Osteoblast (primary cell): ENCODE results near the gene CRTC2. TPM values are rescaled to one million over a fixed set of nuclear protein-coding genes. Genes with fewer than 3 reads are reported as not detected.

Experiments used
- DNase-seq: peaks from one replicate; pipeline ENCODE4 v3.0.0; 2011; ENCODE audit warnings: low spot score, mixed read lengths; ENCODE audit not compliant: insufficient read length; ENCODE audit errors: missing footprints
- H2AFZ ChIP-seq: 2 replicates; pipeline ENCODE4 v1.6.0; 2011; ENCODE audit warnings: mild to moderate bottlenecking, low read length
- H3K27ac ChIP-seq: 2 replicates; pipeline ENCODE4 v1.5.1; 2011; ENCODE audit warnings: mild to moderate bottlenecking, low read depth, low read length, moderate library complexity
- H3K27me3 ChIP-seq: 2 replicates; pipeline ENCODE4 v1.6.0; 2012; ENCODE audit warnings: mild to moderate bottlenecking, control low read depth, inconsistent platforms, low read length, moderate library complexity; ENCODE audit not compliant: insufficient read depth
- H3K36me3 ChIP-seq: 2 replicates; pipeline ENCODE4 v1.5.1; 2011; ENCODE audit warnings: mild to moderate bottlenecking, low read length, control low read depth, moderate library complexity; ENCODE audit not compliant: insufficient read depth
- H3K4me1 ChIP-seq: 2 replicates; pipeline ENCODE4 v1.5.1; 2011; ENCODE audit warnings: mild to moderate bottlenecking, low read length, control low read depth, moderate library complexity; ENCODE audit not compliant: insufficient read depth
- H3K4me2 ChIP-seq: 2 replicates; pipeline ENCODE4 v1.6.0; 2011; ENCODE audit warnings: mild to moderate bottlenecking, low read length; ENCODE audit not compliant: insufficient read depth
- H3K4me3 ChIP-seq: fragments of 200-600 bp; sonication (generic); 3 replicates; pipeline ENCODE4 v1.5.1; 2012; ENCODE audit warnings: mild to moderate bottlenecking, low read length, inconsistent platforms; ENCODE audit not compliant: insufficient read depth
- H3K79me2 ChIP-seq: 2 replicates; pipeline ENCODE4 v1.6.0; 2012; ENCODE audit warnings: mild to moderate bottlenecking, low read length, control low read depth, inconsistent platforms; ENCODE audit not compliant: insufficient read depth
- H3K9me3 ChIP-seq: 2 replicates; pipeline ENCODE4 v1.5.1; 2011; ENCODE audit warnings: low read depth, low read length, control low read depth
- H4K20me1 ChIP-seq: 2 replicates; pipeline ENCODE4 v1.6.0; 2012; ENCODE audit warnings: mild to moderate bottlenecking, low read length, control low read depth; ENCODE audit not compliant: insufficient read depth
- total RNA-seq: library from RNA; depleted of rRNA; stranded (reverse); fragments of >200 nt; gene quantifications from 2 replicates; pipeline ENCODE4 v1.2.3, GENCODE V29; 2012
- TF ChIP-seq, protein P1 (sequence below): IDR thresholded peaks from 2 replicates; pipeline ENCODE4 v1.5.1; 2011; ENCODE audit warnings: mild to moderate bottlenecking, low read depth, low read length, moderate library complexity; ENCODE audit errors: extremely low read depth

Gene CRTC2
- total RNA-seq, 1 donor = 4.7 TPM

GRCh38 chr1:153990468-153991150 lies 32.2 kb upstream of the CRTC2 start, which contains the start of gene RPS27:
TSS of gene RPS27 (plus strand) at chr1:153990762. CDS start at chr1:153990797, 35 bp downstream.
- Histone ChIP-seq H3K27ac (peak within 1 kb of the TSS; percentile 99), H3K27me3 (no peaks in the 10 kb centered on the region), H3K4me2 (peak within 1 kb of the TSS; percentile 83), H3K9me3 (no peaks in the 10 kb centered on the region), H3K36me3 (peaks cover 26% of the 10 kb centered on the region), H3K79me2 (peaks cover 21% of the 10 kb centered on the region), H3K4me3 (peak within 1 kb of the TSS; percentile 96), H2AFZ (peak within 1 kb of the TSS; percentile 97), H4K20me1 (peaks cover 10% of the 10 kb centered on the region), H3K4me1 (peaks cover 22% of the 10 kb centered on the region)
- TF ChIP-seq, protein P1, sequence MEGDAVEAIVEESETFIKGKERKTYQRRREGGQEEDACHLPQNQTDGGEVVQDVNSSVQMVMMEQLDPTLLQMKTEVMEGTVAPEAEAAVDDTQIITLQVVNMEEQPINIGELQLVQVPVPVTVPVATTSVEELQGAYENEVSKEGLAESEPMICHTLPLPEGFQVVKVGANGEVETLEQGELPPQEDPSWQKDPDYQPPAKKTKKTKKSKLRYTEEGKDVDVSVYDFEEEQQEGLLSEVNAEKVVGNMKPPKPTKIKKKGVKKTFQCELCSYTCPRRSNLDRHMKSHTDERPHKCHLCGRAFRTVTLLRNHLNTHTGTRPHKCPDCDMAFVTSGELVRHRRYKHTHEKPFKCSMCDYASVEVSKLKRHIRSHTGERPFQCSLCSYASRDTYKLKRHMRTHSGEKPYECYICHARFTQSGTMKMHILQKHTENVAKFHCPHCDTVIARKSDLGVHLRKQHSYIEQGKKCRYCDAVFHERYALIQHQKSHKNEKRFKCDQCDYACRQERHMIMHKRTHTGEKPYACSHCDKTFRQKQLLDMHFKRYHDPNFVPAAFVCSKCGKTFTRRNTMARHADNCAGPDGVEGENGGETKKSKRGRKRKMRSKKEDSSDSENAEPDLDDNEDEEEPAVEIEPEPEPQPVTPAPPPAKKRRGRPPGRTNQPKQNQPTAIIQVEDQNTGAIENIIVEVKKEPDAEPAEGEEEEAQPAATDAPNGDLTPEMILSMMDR = no peak
- peak; percentile 98 for DNase-seq

GRCh38 chr1:153987621-153988020 lies 29.2 kb upstream of the CRTC2 start:
- Histone ChIP-seq H3K9me3 (no peaks in the 10 kb centered on the region), H3K4me2 (no peak overlapping the region), H3K27ac (no peak overlapping the region), H3K79me2 (peaks cover 44% of the 10 kb centered on the region), H3K27me3 (no peaks in the 10 kb centered on the region), H2AFZ (no peak overlapping the region), H3K4me3 (no peak overlapping the region), H3K36me3 (peaks cover 26% of the 10 kb centered on the region), H4K20me1 (peaks cover 17% of the 10 kb centered on the region), H3K4me1 (peaks cover 33% of the 10 kb centered on the region)
- TF ChIP-seq, protein P1 = no peak
- no peak for DNase-seq

DNA sequence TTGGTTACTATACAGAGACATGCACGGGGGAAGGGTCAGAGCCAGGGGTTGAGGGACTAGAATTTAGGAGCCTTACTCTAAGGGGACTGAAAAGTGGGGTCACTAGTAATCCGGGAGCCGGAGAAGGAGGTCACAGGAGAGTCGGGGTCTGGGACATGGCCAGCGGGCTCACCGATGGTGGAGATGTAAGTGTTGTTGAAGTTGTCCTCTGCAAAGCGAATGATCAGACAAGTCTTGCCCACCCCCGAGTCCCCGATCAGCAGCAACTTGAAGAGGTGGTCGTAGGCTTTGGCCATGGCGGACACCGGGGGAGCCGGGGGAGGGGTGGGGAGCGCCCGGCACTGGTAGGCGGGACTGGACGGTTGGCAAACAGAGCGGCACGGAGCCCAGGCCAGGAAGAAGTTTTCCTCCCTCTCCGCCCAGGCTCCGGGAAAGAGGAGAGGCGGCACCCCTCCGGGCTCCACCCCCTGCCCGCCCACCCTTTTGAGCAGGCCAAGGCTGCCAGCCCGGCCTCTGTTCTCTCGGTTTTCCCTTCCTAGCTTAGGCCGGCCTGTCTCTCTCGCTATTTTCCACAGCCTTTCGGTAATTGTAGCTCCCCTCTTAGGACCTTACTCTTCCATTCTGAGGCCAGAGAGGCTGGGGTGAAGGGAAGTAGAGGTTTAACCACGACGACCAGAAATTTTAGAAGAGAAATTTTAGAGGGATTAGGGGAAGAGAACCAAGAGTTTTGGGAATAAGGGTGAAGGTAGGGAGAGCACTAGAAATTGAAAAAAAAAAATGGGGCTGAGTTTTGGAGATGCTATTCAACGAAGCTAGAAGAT lies 27.7 kb upstream of the CRTC2 start, which contains the start of gene RAB13:
RAB13 (minus strand) TSS at position 399 of the 821 bp plus-strand sequence; CDS start at position 296, 103 bp downstream.
- peaks cover 9% of the 10 kb centered on the region for H4K20me1 ChIP-seq
- peak within 1 kb of the TSS; percentile 90 for H2AFZ ChIP-seq
- H3K4me2 ChIP-seq = peak within 1 kb of the TSS; percentile 99
- no peaks in the 10 kb centered on the region for H3K27me3 ChIP-seq
- TF ChIP-seq, protein P1 = no peak
- H3K9me3 ChIP-seq = no peaks in the 10 kb centered on the region
- peaks cover 27% of the 10 kb centered on the region for H3K36me3 ChIP-seq
- H3K4me1 ChIP-seq = peaks cover 22% of the 10 kb centered on the region
- H3K4me3 ChIP-seq = peak within 1 kb of the TSS; percentile 90
- H3K27ac ChIP-seq = peak within 1 kb of the TSS; percentile 82
- H3K79me2 ChIP-seq = peaks cover 35% of the 10 kb centered on the region
- DNase-seq = peak; percentile 96
